ENCODE results near the gene SH3RF3.
"Not testable (repeated sequence)": the region's sequence is repeated elsewhere in the genome, so short reads cannot be mapped to it uniquely, and the experiment has no call there.

Gene SH3RF3

GRCh38 chr2:109160714-109161440, 31.9 kb downstream of the SH3RF3 start:
- no peak for DNase-seq

GRCh38 chr2:109162367-109162766, 33.4 kb downstream of the SH3RF3 start:
- not testable (repeated sequence) for DNase-seq

GRCh38 chr2:109162999-109163398, 34.0 kb downstream of the SH3RF3 start:
- DNase-seq, result no peak

GRCh38 chr2:109164311-109164710, 35.3 kb downstream of the SH3RF3 start:
- DNase-seq, result no peak

GRCh38 chr2:109164739-109165221, 35.8 kb downstream of the SH3RF3 start:
- no peak for DNase-seq

GRCh38 chr2:109166811-109167210, 37.8 kb downstream of the SH3RF3 start:
- DNase-seq, result no peak

GRCh38 chr2:109168086-109168485, 39.1 kb downstream of the SH3RF3 start:
- no peak for DNase-seq

- no peak for DNase-seq
Observed at GRCh38 chr2:109168716-109169115, 39.7 kb downstream of the SH3RF3 start.

- DNase-seq, result no peak
Observed at GRCh38 chr2:109170645-109171044, 41.6 kb downstream of the SH3RF3 start.

GRCh38 chr2:109171444-109172334, 42.7 kb downstream of the SH3RF3 start:
- DNase-seq, result no peak

- no peak for DNase-seq
Observed at GRCh38 chr2:109172556-109173105, 43.6 kb downstream of the SH3RF3 start.

- DNase-seq, result no peak
Observed at GRCh38 chr2:109173311-109174171, 44.5 kb downstream of the SH3RF3 start.

GRCh38 chr2:109174214-109174613, 45.2 kb downstream of the SH3RF3 start:
- no peak for DNase-seq

GRCh38 chr2:109174626-109175349, 45.8 kb downstream of the SH3RF3 start:
- DNase-seq, result no peak

- DNase-seq, result no peak
Observed at GRCh38 chr2:109175350-109175678, 46.3 kb downstream of the SH3RF3 start.

GRCh38 chr2:109176928-109177327, 47.9 kb downstream of the SH3RF3 start:
- no peak for DNase-seq

GRCh38 chr2:109177635-109178034, 48.6 kb downstream of the SH3RF3 start:
- DNase-seq, result no peak

GRCh38 chr2:109178968-109179367, 50.0 kb downstream of the SH3RF3 start:
- DNase-seq, result no peak

- no peak for DNase-seq
Observed at GRCh38 chr2:109180786-109181185, 51.8 kb downstream of the SH3RF3 start.

GRCh38 chr2:109182426-109182825, 53.4 kb downstream of the SH3RF3 start:
- DNase-seq, result no peak

- DNase-seq, result no peak
Observed at GRCh38 chr2:109183871-109184270, 54.9 kb downstream of the SH3RF3 start.

GRCh38 chr2:109184368-109184767, 55.4 kb downstream of the SH3RF3 start:
- DNase-seq, result no peak
